Mucosa of gallbladder (tissue), 1 donor: Measurements from ENCODE around the gene RGCC. TPM values are rescaled to one million over a fixed set of nuclear protein-coding genes. Genes with fewer than 3 reads are reported as not detected.
"Not testable (repeated sequence)": the region's sequence is repeated elsewhere in the genome, so short reads cannot be mapped to it uniquely, and the experiment has no call there.

Experiments
- DNase-seq: peaks from one replicate; pipeline ENCODE4 v3.0.0-alpha.2; 2020; ENCODE audit warnings: low spot score
- total RNA-seq: library from RNA; stranded (reverse); gene quantifications from one replicate; pipeline ENCODE4 v1.2.1, GENCODE V29; 2021
- donor health status: DM: no; HTN: no; CAD: no.

The RGCC gene
- total RNA-seq, 1 donor from 2014 or later, result 38.8 TPM

DNA sequence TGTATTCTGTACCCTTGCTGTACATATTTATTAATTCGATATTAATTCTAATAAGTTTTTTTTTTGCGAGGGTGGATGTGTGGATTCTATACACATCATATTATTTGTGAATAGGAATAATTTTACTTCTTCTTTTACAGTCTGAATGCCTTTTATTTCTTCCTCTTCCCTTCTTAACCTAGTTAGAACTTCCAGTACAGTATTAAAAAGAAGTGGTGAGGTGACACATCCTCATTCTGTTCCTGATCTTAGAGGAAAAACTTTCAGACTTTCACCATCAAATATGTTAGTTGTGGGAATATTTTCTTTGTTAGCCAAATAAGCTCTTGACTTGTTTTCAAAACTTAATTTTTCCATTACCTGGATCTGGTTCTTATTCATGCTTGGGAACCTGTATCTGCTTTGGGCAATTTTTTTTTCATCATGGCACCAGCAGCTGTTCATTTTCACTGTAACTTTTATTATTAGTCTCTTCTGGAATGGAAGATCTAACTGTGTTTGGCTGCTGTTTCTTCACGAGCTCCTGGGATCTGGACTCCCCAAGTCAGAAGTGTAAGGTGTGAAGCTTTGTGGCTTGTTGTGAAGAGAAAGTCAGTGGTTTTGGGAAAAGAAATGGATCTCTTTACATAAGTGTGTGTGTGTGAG, 33.1 kb downstream of the RGCC start:
- no peak for DNase-seq

DNA sequence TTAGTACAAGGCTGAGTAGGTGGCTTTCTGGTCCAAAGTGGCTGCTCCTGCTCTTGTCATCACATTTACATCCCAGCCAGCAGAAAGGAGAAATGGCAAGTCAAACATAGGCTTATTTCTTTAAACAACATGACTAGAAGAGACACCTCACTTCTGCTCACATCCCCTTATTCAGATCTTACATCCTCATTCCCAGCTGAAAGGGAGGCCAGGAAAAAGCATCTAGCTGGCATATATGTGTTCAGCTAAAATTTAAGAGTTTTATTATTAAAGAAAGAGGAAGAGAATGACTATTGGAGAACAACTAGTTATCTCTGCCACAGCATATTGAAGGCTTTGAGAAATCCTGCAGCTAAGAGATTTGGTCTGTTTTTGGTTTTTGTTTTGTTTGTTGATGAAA, 34.1 kb downstream of the RGCC start:
- DNase-seq, result no peak

DNA sequence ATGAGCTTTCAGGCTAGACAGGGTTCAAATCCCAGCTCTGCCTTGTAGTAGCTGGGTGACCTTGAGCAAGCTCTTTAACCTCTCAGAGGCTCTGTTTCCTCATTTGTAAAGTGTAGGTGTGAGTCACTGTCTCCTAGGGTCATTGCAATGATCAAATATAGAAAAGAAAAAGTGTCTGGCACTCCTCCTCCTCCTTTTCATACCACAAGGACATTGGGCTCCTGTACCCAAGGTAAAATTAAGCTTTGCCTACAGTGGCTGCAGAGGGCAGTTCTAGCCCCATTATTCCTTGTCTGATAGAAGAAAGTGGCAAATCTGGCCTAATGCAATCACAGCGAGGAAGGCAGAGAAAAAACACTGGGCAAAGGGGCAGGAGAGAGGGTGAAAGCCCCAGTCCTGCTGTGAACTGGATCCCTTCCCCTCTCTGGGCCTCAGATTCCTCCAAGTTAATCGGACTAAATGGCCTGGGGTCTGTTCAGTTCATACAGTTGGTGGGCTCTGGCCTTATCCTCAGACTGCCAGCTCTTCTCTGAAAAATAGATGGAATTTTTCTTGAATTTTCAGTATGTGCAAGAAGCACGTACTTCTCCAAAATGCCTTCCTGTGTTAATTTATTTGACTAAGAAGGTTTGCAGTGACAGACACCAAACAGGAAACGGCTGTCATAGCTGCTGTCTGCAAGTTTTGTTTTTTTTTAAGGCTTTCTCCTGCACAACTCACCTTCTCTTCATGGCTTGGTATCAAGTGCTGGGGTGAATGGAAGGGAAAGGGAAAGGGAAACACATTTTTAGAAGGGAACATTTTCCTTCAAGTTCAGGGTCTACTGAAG, 35.3 kb downstream of the RGCC start:
- no peak for DNase-seq

DNA sequence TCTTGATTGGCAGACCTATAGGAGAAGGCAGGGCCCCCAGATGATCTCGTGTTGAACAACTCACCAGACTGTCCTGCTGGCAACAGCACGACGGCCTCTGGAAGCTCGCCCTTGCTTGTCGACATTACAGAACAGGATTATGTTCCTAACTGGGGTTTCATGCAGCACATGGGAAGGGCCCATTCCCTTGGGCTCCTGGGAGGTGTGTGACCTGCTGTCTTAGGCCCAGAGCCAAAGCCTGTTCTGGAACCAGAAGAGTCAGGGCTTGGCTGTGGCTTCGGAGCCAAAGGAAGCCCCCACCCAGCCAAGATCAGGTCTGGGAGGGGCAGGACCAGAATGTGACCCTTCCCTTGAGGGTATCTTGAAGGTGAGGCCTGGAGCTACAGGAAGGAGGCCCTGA, 36.9 kb downstream of the RGCC start:
- no peak for DNase-seq

DNA sequence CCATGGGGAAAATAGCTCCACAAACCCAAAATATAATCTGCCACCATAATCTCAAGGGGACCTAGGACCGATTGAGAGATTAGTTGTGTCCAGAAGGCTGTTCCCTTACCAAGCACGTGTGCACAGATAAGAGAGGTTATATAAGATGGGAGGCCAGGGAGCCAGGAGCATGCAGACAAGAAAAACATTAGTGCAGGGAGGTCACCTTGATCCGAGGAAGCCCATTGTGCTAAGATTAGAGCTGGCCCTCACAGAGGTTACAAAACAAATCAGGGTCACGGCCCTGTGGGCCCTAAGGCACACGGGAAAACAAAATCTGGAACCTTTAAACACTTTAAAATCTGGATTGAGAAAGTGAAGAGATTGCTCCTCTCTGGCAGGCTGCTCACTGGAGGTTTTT, 37.7 kb downstream of the RGCC start:
- DNase-seq, result no peak

DNA sequence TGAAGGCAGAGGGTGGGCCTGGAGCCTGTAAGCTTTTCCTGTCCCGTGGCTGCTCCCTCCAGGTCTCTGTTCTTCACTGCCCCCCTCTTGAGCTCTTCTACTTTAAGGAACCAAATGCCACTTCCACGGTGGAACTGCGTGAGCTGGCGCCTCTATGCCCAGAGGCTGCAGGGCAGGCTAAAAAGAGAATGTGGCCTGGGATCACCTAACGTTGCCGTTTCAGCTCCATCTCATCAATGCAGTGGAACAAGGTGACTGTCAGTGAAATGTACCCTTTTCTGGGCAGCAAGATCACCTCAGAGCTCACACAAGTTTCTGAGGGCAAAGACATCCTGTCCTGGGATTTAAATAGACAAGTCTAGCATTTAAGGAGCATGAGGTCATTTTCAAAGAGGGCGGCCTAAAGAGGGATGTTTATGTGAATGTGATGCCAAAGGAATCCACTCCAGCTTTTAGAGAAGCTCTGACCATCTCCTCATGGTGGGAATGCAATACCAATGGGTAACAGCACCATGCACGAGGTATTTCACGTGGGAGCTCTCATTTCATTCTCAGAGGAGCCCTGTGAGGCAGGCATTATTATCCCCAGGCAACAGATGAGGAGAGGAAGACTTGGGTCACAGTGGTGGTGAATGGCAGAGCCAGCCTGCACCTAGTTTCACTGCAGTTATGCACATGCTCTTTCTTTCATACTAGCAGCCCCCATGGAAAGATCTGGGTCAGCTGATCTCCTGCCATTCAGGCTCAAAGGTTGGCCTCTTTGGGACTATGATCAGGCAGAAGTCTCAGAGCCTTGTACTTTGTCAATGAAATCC, 39.3 kb downstream of the RGCC start:
- DNase-seq, result no peak

DNA sequence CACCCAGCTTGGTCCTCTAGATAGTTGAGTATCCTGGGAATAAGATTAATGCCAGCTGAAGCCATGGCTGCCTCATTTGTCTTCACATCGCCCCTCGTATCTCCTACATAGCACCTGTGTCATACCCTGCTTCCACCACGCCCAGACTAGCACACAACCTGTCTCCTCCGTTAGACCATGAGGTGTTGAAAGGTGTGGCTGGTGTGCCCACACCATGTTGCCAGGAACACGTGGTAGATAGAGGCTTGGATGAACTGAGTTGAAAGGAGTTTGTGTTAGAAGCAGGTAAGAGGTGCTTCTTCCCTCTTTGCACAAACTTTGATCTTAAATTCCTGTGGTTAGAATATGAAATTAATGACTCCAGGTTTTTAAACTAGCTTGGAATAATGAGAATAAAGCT, 40.1 kb downstream of the RGCC start:
- DNase-seq, result no peak

DNA sequence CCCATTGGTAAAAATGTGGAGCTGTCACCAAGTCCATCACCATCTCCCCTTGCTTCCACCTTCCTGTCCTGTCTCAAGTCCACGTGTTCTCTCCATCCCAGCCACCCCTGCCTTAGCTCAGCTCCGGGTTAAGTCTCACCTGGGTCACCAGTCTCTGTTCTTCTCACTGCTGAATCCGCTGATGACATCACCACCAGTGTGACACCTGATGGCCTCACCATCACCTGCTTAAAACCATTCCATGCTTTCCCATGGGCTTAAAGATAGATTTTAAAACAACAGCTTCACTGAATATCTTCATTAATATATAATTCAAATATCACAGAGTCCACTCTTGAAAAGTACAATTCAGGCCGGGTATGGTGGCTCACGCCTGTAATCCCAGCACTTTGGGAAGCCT, 42.1 kb downstream of the RGCC start:
- no peak for DNase-seq

DNA sequence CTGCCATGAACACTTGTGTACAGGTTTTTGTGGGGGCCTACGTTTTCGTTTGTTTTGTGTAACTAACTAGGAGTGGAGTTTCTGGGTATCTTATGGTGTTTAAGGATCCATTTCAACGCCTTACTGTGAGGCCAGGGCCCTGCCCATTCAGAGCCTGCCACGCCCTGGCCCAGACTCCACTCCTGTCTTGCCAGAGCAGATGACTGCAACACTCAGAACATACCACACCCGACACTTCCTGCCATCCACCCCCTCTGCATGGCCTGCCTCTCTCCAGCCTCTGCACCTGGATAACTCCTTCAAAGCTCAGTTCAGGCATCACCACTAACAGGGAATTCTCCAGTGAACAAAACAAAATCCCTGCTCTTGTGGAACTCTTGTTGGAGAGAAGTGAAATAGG, 43.2 kb downstream of the RGCC start:
- DNase-seq, result no peak

DNA sequence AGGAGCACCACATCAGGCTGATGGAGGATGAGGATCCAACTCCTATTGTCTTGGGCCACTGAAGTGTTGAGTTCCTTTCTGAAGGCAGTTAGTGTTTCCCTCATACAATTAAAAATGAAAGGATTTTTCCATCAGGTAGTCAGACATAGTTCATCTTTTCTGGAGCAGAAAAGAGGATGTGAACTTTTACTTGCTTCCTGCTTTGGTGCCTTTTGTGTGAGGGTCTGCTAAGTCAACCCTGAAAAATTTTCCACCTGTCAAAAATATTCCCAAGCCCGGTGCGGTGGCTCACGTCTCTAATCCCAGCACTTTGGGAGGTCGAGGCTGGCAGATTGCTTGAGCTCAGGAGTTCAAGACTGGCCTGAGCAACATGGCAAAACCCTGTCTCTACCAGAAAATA, 43.9 kb downstream of the RGCC start:
- no peak for DNase-seq

DNA sequence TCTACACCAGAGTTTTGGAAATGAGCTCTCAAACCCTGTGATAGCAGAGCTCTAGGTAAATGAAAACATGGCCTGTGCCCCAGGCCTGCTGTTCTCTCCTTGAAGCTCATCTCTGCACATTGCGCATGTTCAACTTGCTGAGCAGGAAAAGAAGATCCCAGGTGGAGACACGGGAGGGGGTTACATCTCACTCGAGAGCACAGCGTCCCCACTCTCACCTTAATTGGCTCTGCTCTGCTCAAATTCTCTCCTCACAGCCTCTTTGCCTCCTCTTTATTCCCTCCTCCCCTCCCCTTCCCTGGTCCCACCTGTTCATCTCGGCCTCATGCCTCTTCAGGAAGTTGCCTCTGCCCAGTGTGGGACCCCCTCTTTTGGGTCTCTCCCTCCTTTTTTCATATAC, 44.7 kb downstream of the RGCC start:
- DNase-seq, result no peak

DNA sequence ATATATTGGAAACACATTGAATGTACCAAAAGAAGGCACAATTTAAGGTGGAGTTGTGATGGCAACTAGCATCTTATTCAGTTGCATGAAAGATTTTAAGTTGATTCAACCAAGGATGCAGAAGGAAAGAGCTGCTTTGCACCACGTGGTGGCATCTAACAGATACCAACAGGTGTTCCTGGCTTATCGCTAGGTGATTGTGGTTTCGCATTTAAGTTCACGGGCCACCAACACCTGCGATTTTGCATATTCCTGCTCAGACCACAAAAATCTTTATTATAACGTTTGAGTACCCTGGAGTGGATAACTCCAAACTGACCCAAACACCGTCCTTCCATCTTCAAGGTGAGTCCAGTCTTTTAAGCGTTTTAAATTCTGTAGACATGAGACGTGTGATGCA, 45.3 kb downstream of the RGCC start:
- DNase-seq, result no peak

DNA sequence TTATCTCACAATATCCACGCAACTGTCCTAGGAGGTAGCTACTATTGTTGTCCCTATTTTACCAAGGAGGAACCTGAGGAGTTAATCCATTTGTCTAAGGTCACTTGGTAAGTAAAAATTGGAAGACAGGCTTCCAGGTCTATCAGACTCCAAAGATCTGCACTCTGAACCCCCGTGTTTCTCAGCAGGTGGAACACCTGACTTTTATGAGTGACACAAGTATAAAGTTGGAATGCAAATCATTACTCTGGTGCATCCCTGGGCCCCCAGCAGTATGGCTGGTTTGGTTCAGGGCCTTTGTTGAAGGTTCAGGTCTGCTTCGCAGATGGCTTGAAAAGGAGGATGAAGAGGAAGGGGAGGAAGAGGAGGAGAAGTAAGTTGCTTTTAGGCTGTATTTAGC, 46.0 kb downstream of the RGCC start:
- DNase-seq, result no peak

DNA sequence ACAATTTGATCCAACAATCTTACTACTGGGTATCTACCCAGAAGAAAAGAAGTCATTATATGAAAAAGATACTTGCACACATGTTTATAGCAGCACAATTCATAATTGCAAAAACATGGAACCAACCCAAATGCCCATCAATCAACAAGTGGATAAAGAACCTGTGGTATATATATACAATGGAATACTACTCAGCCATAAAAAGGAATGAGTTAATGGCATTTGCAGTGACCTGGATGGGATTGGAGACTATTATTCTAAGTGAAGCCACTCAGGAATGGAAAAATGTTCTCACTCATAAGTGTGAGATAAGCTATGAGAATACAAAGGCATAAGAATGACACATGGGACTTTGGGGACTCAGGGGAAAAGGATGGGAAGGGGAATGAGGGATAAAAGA, 47.3 kb downstream of the RGCC start:
- not testable (repeated sequence) for DNase-seq

DNA sequence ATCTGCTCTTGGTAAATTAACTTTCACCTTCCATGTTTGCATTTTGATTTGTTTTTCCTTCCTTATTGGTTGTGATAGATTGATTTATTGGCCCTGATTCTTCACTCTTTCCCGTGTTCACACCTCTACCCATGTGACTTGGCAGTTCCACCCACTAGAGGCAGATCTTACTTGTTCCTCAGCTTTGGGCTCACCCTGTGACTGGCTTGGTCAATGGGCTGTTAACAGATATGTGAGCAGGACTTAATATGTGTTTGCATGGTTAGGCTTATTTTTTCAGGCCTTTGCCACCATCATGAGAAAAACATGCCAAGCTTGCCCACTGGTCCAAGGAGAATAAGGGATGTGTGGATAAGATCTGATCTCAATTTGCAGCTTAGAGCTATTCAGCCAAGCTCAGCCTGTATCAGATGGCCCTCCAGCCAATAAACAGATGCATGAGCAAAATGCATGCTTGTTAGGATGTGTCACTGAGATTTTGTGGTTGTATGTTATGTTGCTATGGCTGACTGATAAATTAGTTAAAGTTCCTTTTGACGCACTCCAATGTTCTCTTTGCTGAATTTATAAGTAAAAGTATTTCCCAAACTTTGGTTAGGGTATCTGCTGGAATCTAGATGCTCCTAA, 48.0 kb downstream of the RGCC start:
- DNase-seq, result no peak

DNA sequence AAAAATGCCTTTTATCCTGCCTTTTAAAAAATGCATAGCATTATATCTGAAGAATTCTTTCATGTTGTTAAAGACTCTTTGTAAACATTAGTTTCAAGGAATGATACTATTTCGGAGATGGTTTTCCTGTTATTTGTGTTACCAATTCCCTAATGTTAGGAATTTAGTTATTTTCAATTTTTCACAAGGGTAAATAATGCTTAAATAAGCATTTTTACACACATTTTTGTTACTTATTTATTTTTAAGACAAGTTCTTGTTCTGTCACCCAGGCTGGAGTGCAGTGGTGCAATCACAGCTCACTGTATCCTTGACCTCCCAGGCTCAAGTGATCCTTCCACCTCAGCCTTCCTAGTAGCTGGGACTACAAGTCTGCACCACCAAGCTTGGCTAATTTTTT, 49.0 kb downstream of the RGCC start:
- no peak for DNase-seq

DNA sequence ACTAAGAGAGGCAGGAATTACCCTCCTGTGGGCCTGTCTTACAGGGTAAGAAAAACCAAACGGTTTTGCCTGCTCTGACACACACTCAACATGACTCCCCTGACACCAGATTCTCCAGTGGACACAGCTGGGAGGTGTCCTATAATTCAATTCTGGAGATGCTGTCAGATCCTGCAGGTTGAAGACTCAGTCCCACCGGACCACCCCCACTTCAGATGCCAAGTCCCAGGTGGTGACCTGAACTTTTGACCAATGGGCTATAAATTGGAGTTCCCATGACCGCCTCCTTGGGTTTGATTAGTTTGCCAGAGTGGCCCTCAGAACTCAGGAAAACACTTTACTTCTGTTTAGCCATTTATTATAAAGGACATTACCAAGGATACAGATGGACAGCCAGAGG, 52.6 kb downstream of the RGCC start:
- DNase-seq, result no peak

DNA sequence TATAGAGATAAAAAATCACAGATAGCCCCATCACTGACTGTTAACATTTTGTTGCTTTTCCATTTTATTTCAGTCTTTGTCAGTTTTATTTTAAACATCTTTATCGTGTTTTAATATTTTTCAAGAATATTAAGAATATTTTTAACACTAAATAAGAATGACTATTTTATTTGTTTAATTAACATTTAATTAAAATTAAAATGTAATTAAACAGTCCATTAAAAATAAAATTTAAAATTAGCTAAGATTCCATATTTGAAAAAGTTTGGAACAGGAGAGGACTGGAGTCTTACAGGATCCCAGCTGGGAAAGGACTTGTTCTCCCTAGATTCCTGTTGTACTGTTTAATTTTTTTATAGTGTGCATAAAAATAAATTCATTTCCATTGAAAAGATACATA, 54.5 kb downstream of the RGCC start:
- no peak for DNase-seq

DNA sequence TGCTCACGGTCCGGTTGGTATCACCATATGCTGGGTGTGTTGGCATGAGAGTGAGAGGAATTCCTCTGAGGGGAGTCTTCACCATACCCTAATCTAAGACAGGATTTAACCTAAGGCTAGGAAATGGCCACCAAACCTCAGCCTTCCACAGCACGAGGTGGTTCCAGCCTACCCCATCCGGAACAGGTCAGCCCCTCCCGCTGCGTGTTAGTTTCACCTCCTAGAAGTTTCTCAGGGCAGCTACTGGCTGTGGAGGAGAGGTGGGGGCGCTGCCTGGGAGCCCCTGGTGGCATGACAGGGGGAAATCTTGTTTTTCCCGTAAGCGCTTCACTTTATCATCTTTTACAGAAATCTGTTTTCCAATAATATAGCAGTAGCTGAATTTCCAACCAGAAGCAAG, 55.1 kb downstream of the RGCC start:
- DNase-seq, result no peak

DNA sequence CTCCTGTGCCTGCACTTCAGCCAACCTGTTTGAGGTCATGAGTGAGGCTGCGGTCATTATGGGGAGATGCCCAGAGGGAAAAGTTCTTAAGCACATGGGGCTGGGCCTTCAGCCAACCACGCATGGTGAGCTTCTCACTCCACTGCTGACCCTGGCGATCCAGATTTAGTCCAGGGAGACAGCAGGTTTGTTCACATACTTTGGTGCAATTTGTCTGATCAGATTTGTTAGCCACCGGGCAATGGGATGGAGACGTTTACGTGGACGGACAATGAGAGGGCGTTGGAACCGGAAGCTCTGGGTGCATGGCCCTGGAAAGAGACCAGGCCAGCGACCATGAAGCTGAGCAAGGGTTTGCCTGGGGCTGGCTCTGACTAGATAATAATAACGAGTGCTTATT, 56.2 kb downstream of the RGCC start:
- no peak for DNase-seq

DNA sequence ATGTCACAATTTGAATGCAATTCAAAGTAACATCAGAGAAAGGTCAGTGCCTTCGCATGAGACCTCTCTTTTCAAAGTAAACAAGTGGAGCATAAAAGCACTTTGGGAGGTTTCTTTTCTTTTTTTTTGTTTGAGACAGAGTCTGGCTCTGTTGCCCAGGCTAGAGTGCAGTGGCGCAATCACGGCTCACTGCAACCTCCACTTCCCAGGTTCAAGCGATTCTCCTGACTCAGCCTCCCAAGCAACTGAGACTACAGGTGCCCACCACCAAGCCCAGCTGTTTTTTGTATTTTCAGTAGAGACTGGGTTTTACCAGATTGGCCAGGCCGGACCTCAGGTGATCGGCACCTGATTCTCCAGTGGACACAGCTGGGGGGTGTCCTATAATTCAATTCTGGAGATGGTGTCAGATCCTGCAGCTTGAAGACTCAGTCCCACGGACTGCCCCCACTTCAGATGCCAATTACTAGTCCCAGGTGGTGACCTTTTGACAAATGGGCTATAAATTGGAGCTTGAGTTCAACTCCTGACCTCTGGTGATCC, 57.6 kb downstream of the RGCC start:
- no peak for DNase-seq

DNA sequence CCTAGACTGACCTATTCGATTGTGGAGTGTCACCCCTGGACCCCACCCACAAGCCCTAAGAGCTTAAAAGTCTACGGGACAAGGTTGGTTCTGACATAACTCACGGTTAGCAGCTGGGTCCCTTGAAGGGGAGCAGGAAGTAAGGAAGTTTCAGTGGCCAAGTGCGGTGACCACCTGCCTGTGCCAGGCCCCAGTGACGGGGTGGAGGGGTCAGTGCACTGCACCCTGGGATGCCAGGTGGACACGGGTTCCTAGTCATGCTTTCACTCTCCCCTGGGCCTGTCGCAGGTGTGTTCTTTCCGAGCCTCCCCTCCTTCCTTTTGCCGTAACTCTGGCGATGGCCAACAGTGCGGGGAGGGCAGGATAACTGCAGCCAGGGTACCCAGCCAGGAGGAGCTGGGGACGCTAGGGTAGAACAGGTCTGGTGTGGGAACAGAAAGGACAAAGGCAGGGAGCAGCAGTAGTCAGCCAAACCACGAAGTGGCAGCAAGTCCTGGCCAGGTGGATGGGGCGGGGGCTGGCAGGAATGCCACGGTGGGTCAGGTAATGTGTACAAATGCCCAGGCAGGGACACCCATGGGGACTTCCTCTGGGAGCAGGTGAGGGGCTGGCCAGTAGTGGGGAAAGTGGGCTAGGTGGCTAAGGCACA, 58.3 kb downstream of the RGCC start:
- no peak for DNase-seq
